Embryonic facial prominence (tissue), 1 donor: Measurements from ENCODE around the gene TESK2.

ENCODE experiments used
- DNase-seq: peaks from one replicate; pipeline ENCODE4 v3.0.0-alpha.2; 2016; ENCODE audit errors: extremely low spot score

The TESK2 gene

DNA sequence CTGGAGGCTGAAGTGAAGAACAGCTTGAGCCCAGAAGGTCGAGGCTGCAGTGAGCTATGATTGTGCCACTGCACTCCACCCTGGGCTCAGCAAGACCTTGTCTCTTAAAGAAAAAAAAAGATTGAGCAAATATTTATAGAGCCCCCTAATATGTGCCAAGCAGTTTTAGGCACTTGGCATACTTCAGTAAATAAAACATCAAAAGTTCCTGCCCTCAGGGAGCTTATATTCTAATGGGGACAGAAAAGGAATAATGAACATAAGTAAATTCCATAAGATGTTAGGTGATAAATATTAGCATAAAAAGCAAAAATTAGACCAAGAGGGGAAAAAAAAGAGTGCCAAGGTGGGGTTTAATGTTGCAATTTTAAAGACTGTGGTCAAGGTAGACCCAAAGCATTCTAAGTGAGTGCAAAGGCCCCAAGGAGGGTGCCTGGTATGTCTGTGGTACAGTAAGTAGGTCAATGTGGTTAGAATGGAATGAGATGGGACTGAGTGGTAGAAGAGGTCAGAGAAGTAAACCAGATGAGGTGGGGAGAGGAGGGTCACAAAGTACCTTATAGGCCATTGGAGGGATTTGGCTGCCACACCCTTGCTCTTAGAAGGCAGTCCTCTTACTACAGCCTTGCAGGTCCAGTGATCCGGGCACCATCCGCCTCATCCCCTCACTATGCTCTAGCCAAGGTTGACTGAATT is 153.2 kb downstream of the TESK2 start:
- DNase-seq = no peak

DNA sequence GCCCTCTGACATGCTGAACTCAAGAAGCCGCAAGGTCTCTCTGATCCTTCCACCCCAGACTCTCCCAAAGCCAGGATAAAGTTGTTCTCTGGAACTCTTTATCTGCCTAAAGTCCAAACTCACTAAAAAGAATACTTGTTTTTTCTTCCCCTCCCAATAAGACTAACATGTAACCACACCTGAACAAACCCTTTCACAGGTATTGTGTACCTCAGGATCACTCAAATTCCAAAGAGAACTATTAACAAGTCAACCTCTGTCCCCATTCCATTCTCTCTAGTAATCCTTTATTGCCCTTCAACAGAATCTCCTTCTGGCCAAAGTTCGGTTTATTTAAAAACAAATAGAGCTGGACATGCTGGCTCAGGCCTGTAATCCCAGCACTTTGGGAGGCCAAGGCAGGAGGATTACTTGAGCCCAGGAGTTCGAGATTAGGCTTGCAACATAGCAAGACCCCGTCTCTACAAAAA is 155.1 kb downstream of the TESK2 start:
- no peak for DNase-seq

DNA sequence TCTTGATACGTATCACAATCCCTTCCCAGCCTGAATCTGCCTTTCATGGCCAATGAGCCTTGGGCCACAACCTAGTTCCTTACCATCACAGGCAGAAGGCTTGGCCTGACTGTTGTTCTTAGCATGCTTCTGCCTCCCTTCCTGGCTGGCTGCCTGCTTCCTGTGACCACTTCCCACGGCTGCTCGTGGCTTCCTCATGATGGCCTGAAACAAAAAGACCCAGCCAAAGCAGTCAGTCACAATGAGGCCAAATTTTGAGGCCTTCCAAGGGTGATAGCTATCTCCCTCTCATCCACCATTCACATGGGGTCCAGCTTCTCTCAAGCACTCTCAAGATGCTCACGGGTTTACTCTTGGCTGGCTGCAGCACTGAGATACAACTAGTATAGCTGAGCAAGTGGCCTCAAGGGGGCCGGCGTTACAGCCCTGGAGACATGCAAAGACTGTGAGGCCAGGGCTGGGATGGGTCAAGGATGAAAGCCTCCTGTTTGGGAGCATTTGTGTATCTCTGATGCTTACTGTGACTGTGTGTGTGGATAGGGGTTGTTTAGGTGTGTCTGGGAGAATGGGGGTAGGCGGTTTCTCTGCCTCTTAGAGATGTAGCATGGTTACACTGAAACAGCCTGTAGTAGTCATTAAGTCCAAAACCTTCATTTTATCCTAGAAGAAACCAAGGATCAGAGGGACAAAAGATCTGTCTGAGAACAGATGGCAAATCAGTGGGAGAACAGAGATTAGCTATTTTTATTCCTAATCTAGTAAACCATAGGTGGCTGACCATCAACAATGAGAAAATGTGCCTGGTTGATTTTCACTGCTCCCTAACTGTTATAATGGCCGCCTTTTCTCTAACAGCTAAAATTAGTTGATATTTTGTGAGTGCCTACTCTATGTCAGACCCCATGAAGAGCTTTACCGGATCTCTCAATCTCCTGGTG is 156.4 kb downstream of the TESK2 start:
- DNase-seq = no peak

DNA sequence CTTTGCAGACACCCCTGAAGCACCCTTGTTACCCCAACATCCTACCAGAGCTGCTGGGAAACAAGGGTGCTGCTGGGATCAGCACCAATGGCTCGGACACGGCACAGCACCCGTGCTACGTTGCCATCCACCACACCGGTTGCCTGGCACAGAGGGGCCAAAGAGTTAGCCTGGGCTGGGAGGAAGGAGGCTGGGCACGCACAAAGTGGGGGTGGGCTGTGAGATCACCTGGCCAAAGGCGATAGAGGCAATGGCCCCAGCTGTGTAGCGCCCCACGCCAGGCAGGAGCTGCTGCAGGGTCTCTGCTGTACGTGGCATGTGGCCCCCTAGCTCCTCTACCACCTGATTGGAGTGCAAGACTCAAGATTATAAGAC is 158.6 kb downstream of the TESK2 start:
- no peak for DNase-seq

DNA sequence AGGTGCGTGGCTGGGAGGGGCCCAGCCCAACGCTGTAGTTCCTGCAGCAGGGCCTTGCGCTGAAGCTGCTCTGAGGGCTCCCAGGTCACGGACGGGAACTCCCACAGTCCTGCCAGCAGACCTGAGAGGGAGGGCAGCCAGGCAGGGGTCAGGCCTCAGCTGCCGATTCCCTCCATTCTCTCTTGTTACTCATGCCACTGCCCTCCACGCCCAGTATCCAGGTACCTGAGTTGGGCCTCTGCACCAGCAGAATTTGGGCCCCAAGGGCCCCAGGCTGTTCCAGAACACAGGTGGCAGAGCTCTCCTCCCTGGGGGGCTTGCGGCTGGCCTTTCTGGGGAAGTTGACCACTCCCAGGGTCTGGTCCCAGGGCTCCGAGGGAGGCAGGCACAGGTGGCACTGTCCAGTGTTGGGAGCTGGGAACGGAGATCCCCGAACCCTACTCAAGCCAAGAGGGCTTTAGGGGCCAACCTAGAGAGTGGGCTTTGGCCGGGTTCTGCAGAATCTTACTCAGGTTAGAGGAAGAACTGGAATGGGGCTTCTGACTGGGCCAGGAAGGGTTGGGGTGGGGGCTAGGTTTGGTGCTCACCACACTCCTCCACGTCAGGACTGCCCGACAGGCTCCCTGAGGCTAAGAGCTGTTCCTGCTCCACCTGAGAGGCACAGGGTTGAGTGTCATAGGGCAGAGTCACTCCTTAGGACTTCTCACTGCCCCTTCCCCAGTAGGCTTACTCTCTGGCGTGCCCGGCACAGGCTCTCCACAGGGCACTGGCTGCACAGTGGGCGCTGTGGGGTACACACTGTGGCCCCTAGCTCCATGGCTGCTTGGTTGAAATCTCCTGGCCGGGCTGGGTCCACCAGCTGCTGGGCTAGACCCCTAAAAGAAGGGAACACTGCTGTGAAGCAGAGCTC is 159.3 kb downstream of the TESK2 start:
- DNase-seq = no peak

DNA sequence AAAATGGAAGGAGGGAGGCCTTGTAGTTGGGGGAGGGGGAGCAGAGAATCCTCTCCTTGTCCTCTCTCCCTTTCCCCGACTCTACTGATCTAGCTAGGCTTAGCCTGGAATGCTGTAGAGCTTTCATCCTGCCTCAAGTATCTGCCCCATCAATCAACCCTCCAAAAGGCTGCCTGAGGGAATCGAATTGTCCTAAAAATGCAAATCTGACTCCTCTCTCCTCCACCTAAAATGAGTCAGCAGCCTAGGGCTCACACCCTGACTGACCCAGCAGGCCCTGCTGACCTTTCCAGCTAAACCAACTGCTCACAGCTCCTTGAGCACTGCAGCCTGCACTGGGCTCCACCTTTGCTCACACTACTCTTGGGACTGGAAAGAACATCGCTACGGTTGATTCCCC is 161.5 kb downstream of the TESK2 start:
- no peak for DNase-seq

DNA sequence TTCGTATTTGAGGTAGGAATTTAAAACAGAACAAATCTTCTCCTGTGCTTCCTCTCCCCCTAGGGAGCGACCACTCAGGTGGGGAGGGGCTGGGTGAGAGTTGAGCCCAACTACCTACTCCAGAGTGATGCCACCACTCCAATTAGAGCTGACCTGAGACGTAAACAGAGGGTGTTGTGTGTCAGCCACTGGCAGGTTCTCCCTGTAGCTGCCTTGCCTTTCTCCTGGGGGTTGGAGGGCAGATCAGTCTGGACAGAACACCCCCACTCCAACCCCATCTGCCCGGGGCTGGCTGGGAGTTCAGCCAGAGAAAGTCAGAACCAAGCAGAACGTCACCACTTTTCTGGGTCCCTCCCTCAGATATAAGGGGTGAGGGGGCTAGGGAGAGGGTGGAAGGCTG is 162.3 kb downstream of the TESK2 start:
- no peak for DNase-seq

DNA sequence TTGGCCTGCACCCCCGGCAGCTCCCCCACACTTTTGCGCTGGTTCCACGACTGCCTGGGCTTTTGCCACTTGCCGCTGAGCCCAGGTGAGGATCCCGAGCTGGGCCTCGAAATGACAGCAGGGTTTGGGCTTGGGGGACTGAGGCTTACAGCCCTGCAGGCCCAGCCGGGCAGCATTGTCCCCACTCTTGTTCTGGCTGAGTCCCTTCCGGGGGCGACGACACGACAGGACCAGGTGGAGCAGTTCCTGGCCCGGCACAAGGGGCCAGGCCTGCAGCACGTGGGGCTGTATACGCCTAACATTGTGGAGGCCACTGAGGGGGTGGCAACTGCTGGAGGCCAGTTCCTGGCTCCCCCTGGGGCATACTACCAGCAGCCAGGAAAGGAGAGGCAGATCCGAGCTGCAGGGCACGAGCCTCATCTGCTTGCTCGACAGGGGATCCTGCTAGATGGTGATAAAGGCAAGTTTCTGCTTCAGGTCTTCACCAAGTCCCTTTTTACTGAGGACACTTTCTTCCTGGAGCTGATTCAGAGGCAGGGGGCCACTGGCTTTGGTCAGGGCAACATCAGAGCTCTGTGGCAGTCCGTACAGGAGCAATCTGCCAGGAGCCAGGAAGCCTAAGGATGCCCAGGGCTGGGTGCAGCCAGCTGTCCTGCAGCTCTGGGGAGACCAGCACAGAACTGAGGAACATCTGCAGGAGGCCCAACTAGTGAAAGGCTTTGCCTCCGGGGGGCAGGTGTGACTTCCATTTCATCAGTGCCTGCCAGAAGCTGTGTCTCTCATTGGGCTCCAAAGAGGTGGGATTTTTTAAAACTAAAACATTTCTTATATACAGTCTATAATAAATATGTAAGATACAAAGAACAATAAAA is 163.1 kb downstream of the TESK2 start:
- DNase-seq = no peak

DNA sequence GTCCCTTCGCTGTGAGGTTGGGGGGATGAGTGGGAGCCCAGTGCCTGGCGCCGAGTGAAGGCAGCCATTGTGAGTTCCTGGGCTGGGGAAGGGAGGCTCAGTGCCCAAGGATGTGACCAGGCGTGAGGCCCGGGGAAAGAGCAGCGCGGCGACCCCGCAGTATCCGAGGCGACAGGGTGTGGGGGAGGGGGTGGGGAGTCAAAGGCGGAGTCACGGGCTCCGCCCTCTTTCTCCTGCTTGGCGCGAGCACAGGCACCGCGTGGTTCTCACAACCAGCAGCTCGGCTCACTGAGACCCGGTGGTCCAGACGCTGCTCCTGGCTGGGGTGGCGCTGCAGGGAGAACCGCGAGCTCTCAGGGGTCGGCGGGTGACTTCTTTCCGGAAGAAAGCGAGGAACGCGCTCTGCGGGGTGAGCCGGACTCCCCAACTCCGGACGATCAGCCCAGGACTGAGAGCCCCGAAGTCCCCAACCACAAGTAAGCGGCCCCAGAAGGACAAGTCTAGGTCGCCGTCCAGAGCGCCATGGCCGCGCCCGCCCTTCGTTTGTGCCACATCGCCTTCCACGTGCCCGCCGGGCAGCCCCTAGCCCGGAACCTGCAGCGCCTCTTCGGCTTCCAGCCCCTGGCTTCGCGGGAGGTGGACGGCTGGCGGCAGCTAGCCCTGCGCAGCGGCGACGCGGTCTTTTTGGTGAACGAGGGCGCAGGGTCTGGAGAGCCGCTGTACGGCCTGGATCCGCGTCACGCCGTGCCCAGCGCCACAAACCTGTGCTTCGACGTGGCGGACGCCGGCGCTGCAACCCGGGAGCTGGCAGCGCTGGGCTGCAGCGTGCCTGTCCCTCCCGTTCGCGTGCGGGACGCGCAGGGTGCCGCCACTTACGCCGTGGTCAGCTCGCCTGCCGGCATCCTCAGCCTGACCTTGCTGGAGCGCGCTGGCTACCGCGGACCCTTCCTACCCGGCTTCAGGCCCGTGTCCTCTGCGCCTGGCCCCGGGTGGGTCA is 164.0 kb downstream of the TESK2 start, which contains the start of gene HPDL:
Gene HPDL, plus strand, starts transcription at position 269 of the 997 bp plus-strand sequence. Its CDS starts 254 bp downstream, at position 523.
- DNase-seq = peak; percentile 55

DNA sequence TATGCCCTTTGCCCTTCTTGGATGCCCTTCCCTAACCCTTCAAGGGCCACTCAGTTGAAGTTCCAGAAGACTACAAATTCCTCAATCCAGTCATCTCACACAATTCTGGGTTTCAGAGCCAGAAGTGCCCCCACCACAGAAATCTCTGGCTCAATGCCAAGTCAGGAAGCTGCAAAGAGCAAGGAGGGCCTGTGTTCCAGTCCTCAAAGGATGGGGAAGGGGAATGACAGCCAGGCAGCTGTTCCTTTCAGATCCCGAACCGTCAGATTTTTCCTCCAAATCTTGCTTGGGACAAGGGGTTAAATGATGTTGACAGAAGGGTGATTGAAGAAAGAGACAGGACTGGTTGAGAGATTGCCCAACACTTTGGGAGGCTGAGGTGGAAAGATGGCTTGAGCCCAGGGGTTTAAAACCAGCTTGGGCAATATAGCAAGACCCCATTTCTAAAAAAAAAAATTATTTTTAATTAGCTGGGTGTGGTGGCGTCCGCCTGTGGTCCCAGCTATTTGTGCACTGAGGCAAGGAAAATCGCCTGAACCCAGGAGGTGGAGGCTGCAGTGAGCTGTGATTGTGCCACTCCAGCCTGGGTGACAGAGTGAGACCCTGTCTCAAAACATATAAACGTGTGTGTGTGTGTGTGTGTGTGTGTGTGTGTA is 165.0 kb downstream of the TESK2 start:
- DNase-seq = no peak

DNA sequence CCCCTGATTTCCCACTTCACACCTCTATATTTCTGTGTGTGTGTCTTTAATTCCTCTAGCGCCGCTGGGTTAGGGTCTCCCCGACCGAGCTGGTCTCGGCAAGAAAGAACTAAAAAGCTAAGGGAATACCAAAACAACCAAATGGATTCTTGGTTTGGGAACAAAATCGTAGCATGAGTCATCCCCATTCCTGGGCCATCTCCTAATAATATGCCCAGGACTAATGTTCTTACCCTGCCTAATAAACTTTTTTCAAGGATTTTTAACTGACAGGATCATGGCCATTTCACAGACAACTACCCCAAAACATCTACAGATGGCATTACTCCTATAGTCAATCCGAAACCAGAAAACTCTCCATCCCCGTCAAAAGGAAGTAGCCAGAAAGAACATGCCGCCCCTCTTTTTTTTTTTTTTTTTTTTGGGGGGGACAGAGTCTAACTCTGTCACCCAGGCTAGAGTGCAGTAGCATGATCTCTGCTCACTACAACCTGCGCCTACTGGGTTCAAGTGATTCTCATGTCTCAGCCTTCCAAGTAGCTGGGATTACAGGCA is 168.4 kb downstream of the TESK2 start:
- no peak for DNase-seq

DNA sequence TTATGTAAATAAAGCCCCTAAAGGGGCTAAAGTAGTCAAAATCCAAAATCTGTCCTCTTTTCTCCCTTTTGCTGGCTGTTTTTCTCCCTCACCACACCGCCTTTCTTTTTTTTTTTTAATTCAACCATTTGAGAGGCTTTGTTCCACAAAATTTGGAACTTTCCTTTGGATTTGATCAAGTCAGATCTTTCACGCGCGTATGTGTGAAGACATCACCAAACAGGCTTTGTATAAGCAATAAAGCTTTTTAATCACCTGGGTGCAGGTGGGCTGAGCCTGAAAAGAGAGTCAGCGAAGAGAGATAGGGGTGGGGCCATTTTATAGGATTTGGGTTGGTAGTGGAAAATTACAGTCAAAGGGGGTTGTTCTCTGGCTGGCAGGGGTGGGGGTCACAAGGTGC is 169.5 kb downstream of the TESK2 start:
- DNase-seq = no peak

DNA sequence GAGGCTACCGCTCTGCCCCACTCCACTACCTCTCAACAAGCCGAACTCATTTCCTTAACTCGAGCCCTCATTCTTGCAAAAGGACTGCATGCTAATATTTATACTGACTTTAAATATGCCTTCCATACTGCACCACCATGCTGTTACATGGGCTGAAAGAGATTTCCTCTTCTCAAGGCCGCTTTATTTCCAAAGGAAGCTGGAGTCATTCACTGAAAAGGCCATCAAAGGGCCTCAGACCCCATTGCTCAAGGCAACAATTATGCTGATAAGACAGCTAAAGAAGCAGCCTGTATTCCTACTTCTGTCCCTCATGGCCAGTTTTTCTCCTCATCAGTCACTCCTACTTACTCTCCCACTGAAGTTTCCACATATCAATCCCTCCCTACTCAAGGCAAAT is 171.2 kb downstream of the TESK2 start:
- no peak for DNase-seq

DNA sequence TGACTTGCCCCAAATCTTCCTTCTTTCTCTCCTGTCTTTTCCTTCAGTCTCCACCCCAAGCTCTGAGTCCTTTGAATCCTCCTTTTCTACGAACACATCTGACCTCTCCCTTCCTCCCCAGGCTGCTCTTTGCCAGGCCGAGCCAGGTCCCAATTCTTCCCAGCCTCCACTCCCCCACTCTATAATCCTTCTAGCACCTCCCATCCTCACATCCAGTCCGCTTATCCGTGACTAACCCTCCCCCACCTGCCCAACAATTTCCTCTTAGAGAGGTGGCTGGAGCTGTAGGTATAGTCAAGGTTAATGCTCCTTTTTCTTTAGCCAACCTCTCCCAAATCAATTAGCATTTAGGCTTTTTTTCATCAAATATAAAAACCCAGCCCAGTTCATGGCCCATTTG is 173.8 kb downstream of the TESK2 start:
- no peak for DNase-seq

DNA sequence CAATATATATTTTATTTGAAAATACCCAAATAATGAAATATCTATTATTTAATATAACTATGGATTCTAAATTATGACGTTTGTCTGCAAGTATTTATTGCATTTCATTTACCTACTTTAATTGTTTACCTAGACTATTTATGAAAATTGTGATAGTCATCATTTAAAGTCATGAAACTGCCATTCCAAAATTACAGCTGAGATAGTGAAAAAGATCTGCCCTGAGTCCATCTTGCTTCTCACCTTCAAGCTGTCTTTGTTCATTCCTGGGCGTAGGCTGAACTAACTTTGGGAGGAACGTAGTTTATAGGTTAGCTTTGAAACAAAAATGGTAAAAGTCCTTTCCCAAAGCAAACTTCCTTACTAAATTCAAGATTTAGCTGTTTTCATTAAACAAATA is 176.7 kb downstream of the TESK2 start:
- DNase-seq = no peak

DNA sequence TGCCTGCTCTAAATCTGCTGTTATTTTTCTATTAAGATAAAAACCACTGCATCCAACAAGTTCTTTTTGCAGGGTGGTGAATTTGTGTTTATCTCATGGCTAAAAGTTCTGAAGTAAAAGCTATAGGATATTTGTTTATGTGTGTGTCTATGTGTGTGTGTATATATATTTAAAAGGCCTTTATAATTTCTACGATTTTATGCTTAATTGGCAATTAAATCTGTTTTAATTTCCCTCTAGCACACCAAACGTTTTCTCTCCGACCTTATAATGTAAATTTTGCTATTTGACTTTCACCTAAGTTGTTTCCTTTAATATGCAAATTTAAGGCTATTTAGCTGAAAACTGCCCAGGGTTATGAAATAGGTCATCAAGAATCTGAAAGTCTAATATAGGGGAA is 184.1 kb downstream of the TESK2 start:
- DNase-seq = no peak

DNA sequence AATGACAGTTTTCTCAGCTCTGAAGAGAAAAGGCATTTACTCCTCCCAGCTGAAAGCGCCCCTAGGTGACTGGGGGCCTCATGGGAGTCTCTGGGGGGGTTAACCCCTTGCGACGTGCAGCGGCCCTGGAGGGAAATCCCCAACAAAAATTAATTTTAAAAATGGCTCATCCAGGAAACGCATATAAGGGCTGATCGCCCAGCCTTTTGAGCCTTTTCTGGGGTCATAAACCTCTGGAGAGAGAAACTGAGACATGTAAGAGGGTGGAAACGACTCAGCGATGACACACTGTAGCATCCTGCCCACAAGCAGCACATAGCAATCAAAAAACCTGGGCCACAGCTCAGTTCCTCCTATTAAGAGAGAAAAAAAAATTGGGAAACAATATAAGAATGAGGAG is 184.6 kb downstream of the TESK2 start:
- DNase-seq = no peak

DNA sequence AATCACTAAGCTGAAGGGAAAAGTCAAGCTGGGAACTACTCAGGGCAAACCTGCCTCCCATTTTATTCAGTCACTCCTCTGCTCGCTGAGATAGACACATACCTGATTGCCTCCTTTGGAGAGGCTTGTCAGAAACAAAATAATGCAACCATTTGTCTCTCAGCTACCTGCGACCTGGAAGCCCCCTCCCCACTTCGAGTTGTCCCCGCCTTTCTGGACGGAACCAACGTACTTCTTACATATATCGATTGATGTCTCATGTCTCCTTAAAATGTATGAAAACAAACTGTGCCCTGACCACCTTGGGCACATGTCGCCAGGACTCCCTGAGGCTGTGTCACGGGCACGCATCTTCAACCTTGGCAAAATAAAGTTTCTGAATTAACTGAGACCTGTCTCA is 185.7 kb downstream of the TESK2 start:
- DNase-seq = no peak
